Measurements from ENCODE around the gene SLC25A17.
"Not testable (repeated sequence)": the region's sequence is repeated elsewhere in the genome, so short reads cannot be mapped to it uniquely, and the experiment has no call there.

Gene SLC25A17

GRCh38 chr22:40720156-40720537 is 99.0 kb downstream of the SLC25A17 start:
- H3K9ac ChIP-seq (ENCODE audit: low read length in 2 of 2); H3K4me1 ChIP-seq (ENCODE audit: control insufficient read depth, insufficient read depth, low read length); H3K9me3 ChIP-seq (ENCODE audit: control insufficient read depth in 2 of 2, low read length in 2 of 2); H3K4me3 ChIP-seq (ENCODE audit: low read length in 2 of 2); H3K27ac ChIP-seq (ENCODE audit: low read length); H3K36me3 ChIP-seq (ENCODE audit: control insufficient read depth in 2 of 2, insufficient read depth in 2 of 2, low read length in 2 of 2); H3K27me3 ChIP-seq (ENCODE audit: control insufficient read depth in 1 of 2, insufficient read depth in 2 of 2, low read length in 2 of 2): not testable (repeated sequence)

Measured in stomach smooth muscle (tissue), 2 donors.